OCI-LY7 (cell line): ENCODE measurements around the gene GATA5. TPM values are rescaled to one million over a fixed set of nuclear protein-coding genes. Genes with fewer than 3 reads are reported as not detected.

Experiments used
- BruUV-seq: library from RNA; stranded (reverse); fragments of 400-500 nt; replicated peaks from 2 replicates; lab custom pipeline; 2021; lab: Mats Ljungman, UMichigan
- CTCF ChIA-PET: fragments of 300-600 bp; sonication (Branson Sonifier 250); formaldehyde crosslinking; loops from one replicate; lab custom pipeline; 2022; ENCODE audit warnings: antibody characterized with exemption; ENCODE audit not compliant: unreplicated experiment; lab: Charles Lee
- POLR2A ChIA-PET: fragments of 300-600 bp; sonication (Branson Sonifier 250); formaldehyde crosslinking; loops from one replicate; lab custom pipeline; 2022; ENCODE audit warnings: antibody characterized with exemption; lab: Charles Lee
- DNase-seq: peaks from one replicate; pipeline ENCODE4 v3.0.0-alpha.2; 2015; ENCODE audit warnings: low spot score
- H2AFZ ChIP-seq: fragments of 200-600 bp; sonication (generic), shearing (Covaris generic); 2 replicates; pipeline ENCODE4 v1.6.1; 2014; ENCODE audit warnings: mild to moderate bottlenecking, antibody characterized with exemption, low read length, moderate library complexity
- H3K27ac ChIP-seq: fragments of 200-600 bp; sonication (generic); 2 replicates; pipeline ENCODE4 v1.5.1; 2014; ENCODE audit warnings: mixed run types, low read depth, mild to moderate bottlenecking, moderate library complexity, low read length, inconsistent platforms; ENCODE audit not compliant: poor library complexity, severe bottlenecking
- H3K36me3 ChIP-seq: fragments of 200-600 bp; sonication (generic); 2 replicates; pipeline ENCODE4 v1.6.1; 2014; ENCODE audit warnings: mild to moderate bottlenecking, antibody characterized with exemption, low read length, moderate library complexity, mixed read lengths; ENCODE audit not compliant: insufficient read depth
- H3K4me1 ChIP-seq: fragments of 200-600 bp; sonication (generic); 2 replicates; pipeline ENCODE4 v1.5.1; 2014; ENCODE audit warnings: mild to moderate bottlenecking, low read length; ENCODE audit not compliant: insufficient read depth, poor library complexity, severe bottlenecking
- H3K4me2 ChIP-seq: fragments of 200-600 bp; sonication (generic); 2 replicates; pipeline ENCODE4 v1.6.1; 2014; ENCODE audit warnings: mild to moderate bottlenecking, low read length
- H3K4me3 ChIP-seq: fragments of 200-600 bp; sonication (generic); 2 replicates; pipeline ENCODE4 v1.5.1; 2014; ENCODE audit warnings: mild to moderate bottlenecking, low read depth, low read length; ENCODE audit not compliant: poor library complexity, severe bottlenecking
- H3K79me2 ChIP-seq: fragments of 200-600 bp; sonication (generic); 2 replicates; pipeline ENCODE4 v1.6.1; 2016; ENCODE audit warnings: low read depth, mild to moderate bottlenecking, low read length, moderate library complexity, mixed read lengths; ENCODE audit not compliant: insufficient read depth
- H3K9me2 ChIP-seq: fragments of 200-600 bp; sonication (generic); 2 replicates; pipeline ENCODE4 v1.6.1; 2016; ENCODE audit warnings: mild to moderate bottlenecking, low read length, mixed read lengths; ENCODE audit not compliant: insufficient read depth
- H3K9me3 ChIP-seq: fragments of 200-600 bp; sonication (generic); 2 replicates; pipeline ENCODE4 v1.6.1; 2014; ENCODE audit warnings: mild to moderate bottlenecking, mixed run types, low read length, mixed read lengths
- H4K20me1 ChIP-seq: fragments of 200-600 bp; sonication (generic); 2 replicates; pipeline ENCODE4 v1.6.1; 2014; ENCODE audit warnings: mild to moderate bottlenecking, antibody characterized with exemption, low read length, moderate library complexity, mixed read lengths; ENCODE audit not compliant: insufficient read depth
- CTCF ChIP-seq: fragments of 200-600 bp; sonication (generic); conservative IDR thresholded peaks from 2 replicates; pipeline ENCODE4 v1.5.1; 2014; ENCODE audit warnings: mild to moderate bottlenecking, antibody characterized with exemption, low read length, moderate library complexity, mixed read lengths
- EZH2phosphoT487 ChIP-seq: fragments of 200-600 bp; sonication (generic); IDR thresholded peaks from 2 replicates; pipeline ENCODE4 v1.6.1; 2018; ENCODE audit warnings: low read depth, borderline replicate concordance, mild to moderate bottlenecking, mixed run types, antibody characterized with exemption, low read length, moderate library complexity, mixed read lengths
- intact Hi-C: fragments of 100-400 bp; cut with micrococcal nuclease; formaldehyde crosslinking; loops from one replicate; pipeline ENCODE4 v1.10.0; 2022; ENCODE audit not compliant: unreplicated experiment
- total RNA-seq, 2 experiments: library from RNA; depleted of rRNA in 1 of 2; stranded (reverse); fragments of >200 nt in 1 of 2; shearing (Covaris generic) in 1 of 2; gene quantifications; 2 replicates each; pipeline ENCODE4 v1.2.3, GENCODE V29; 2014 to 2022

Gene GATA5
- total RNA-seq, 2 experiments from 2014 or later = not detected

GRCh38 chr20:62425281-62426058 lies 50.3 kb downstream of the GATA5 start:
- ChIA-PET POLR2A (no interaction called here), CTCF (no interaction called here)
- H3K4me2 ChIP-seq = no peak overlapping the region
- BruUV-seq = no TSS peak
- no peak overlapping the region for H3K4me3 ChIP-seq
- no peaks in the 10 kb centered on the region for H4K20me1 ChIP-seq
- H3K9me3 ChIP-seq = no peaks in the 10 kb centered on the region
- intact Hi-C loops = no loop called here
- DNase-seq = no peak
- H3K27ac ChIP-seq = no peak overlapping the region
- H3K4me1 ChIP-seq = no peaks in the 10 kb centered on the region
- H3K36me3 ChIP-seq = no peaks in the 10 kb centered on the region
- no peak for TF ChIP-seq EZH2phosphoT487
- no peak for TF ChIP-seq CTCF
- H3K79me2 ChIP-seq = no peaks in the 10 kb centered on the region
- H2AFZ ChIP-seq = no peak overlapping the region
- H3K9me2 ChIP-seq = no peaks in the 10 kb centered on the region

- ChIA-PET CTCF (no interaction called here), POLR2A (no interaction called here)
- Histone ChIP-seq H3K36me3 (no peaks in the 10 kb centered on the region), H3K4me2 (no peak overlapping the region), H3K9me2 (no peaks in the 10 kb centered on the region), H3K4me3 (no peak overlapping the region), H3K9me3 (no peaks in the 10 kb centered on the region), H3K4me1 (no peaks in the 10 kb centered on the region), H3K27ac (no peak overlapping the region), H2AFZ (no peak overlapping the region), H3K79me2 (no peaks in the 10 kb centered on the region), H4K20me1 (no peaks in the 10 kb centered on the region)
- no TSS peak for BruUV-seq
- no peak for TF ChIP-seq CTCF
- no peak for TF ChIP-seq EZH2phosphoT487
- no peak for DNase-seq
- intact Hi-C loops = no loop called here
Observed at GRCh38 chr20:62424249-62425107, 51.3 kb downstream of the GATA5 start.
